ENCODE measurements around the gene PRKCI. TPM values are rescaled to one million over a fixed set of nuclear protein-coding genes. Genes with fewer than 3 reads are reported as not detected.

PRKCI gene
- total and polyA plus RNA-seq, 8 donors = 3.5 to 14.2 (median 10.3) TPM

GRCh38 chr3:170320461-170321121, 98.4 kb downstream of the PRKCI start:
- H3K36me3 ChIP-seq = no peaks in the 10 kb centered on the region
- H3K4me1 ChIP-seq = no peaks in the 10 kb centered on the region
- no peak overlapping the region for H3K4me3 ChIP-seq
- intact Hi-C loops (cut with DNase I) = no loop called here
- no peaks in the 10 kb centered on the region for H3K27me3 ChIP-seq
- WGBS, 2 donors = 68 to 75% methylated on average over 7 of the region's 7 CpGs
- ATAC-seq (peak in 2 of 4 donors; percentile 23 to 48), DNase-seq (no peak), FAIRE-seq (no peak)
- no peaks in the 10 kb centered on the region for H3K9me3 ChIP-seq
- H3K27ac ChIP-seq = peak overlapping the region in 1 of 4 donors; percentile 1
- TF ChIP-seq, protein P1, sequence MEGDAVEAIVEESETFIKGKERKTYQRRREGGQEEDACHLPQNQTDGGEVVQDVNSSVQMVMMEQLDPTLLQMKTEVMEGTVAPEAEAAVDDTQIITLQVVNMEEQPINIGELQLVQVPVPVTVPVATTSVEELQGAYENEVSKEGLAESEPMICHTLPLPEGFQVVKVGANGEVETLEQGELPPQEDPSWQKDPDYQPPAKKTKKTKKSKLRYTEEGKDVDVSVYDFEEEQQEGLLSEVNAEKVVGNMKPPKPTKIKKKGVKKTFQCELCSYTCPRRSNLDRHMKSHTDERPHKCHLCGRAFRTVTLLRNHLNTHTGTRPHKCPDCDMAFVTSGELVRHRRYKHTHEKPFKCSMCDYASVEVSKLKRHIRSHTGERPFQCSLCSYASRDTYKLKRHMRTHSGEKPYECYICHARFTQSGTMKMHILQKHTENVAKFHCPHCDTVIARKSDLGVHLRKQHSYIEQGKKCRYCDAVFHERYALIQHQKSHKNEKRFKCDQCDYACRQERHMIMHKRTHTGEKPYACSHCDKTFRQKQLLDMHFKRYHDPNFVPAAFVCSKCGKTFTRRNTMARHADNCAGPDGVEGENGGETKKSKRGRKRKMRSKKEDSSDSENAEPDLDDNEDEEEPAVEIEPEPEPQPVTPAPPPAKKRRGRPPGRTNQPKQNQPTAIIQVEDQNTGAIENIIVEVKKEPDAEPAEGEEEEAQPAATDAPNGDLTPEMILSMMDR (IDR thresholded peaks at IDR 0.05) = no peak

- FAIRE-seq = no peak
- intact Hi-C loops (cut with DNase I) = no loop called here
- Histone ChIP-seq H3K36me3 (no peaks in the 10 kb centered on the region), H3K27ac (peak overlapping the region in 1 of 4 donors; percentile 1), H3K4me3 (no peak overlapping the region), H3K4me1 (no peaks in the 10 kb centered on the region), H3K9me3 (no peaks in the 10 kb centered on the region), H3K27me3 (no peaks in the 10 kb centered on the region)
- TF ChIP-seq, protein P1 (IDR thresholded peaks at IDR 0.05) = no peak
- 87 to 94% methylated on average over 11 of the region's 11 CpGs for WGBS, 2 donors
- DNase-seq = no peak
- no peak for ATAC-seq
Observed at GRCh38 chr3:170321321-170322034, 99.3 kb downstream of the PRKCI start.

GRCh38 chr3:170322566-170323269, 100.5 kb downstream of the PRKCI start:
- 71 to 77% methylated on average over 10 of the region's 10 CpGs for WGBS, 2 donors
- Histone ChIP-seq H3K4me3 (no peak overlapping the region), H3K36me3 (no peaks in the 10 kb centered on the region), H3K9me3 (no peaks in the 10 kb centered on the region), H3K27me3 (no peaks in the 10 kb centered on the region), H3K27ac (no peak overlapping the region), H3K4me1 (no peaks in the 10 kb centered on the region)
- ATAC-seq (no peak), FAIRE-seq (no peak), DNase-seq (no peak)
- TF ChIP-seq, protein P1 (IDR thresholded peaks at IDR 0.05) = no peak
- intact Hi-C loops (cut with DNase I) = no loop called here

GRCh38 chr3:170323331-170323730, 101.1 kb downstream of the PRKCI start:
- ATAC-seq (no peak), FAIRE-seq (no peak), DNase-seq (no peak)
- no peak overlapping the region for H3K4me3 ChIP-seq
- intact Hi-C loops (cut with DNase I) = no loop called here
- WGBS, 2 donors = 77 to 86% methylated on average over 6 of the region's 6 CpGs
- H3K9me3 ChIP-seq = no peaks in the 10 kb centered on the region
- no peaks in the 10 kb centered on the region for H3K27me3 ChIP-seq
- H3K27ac ChIP-seq = no peak overlapping the region
- TF ChIP-seq, protein P1 (IDR thresholded peaks at IDR 0.05) = no peak
- no peaks in the 10 kb centered on the region for H3K4me1 ChIP-seq
- no peaks in the 10 kb centered on the region for H3K36me3 ChIP-seq
